H1 (cell line): ENCODE measurements around the gene FUBP3. TPM values are rescaled to one million over a fixed set of nuclear protein-coding genes. Genes with fewer than 3 reads are reported as not detected.
A peak's percentile ranks its signal among the peaks of the same experiment; 100 is the strongest.

Source experiments
- CEBPB ChIP-seq: IDR thresholded peaks from 2 replicates; pipeline ENCODE4 v1.6.1; 2012; ENCODE audit warnings: low read depth, low read length
- CHD1 ChIP-seq: IDR thresholded peaks from 2 replicates; pipeline ENCODE4 v1.6.1; 2012; ENCODE audit warnings: low read depth, low read length, improper control_type of control experiment
- CREB1 ChIP-seq: IDR thresholded peaks from 2 replicates; pipeline ENCODE4 v1.6.1; 2012; ENCODE audit warnings: inconsistent platforms
- EP300 ChIP-seq, 2 experiments: IDR thresholded peaks; 1 replicate in 1 of 2; 2 replicates in 1 of 2; pipeline ENCODE4 v1.6.1; 2011 to 2012; ENCODE audit warnings: low read depth in 2 of 2, low read length in 2 of 2, mild to moderate bottlenecking in 2 of 2, borderline replicate concordance in 1 of 2, inconsistent platforms in 1 of 2, moderate library complexity in 1 of 2
- FOSL1 ChIP-seq: IDR thresholded peaks from 2 replicates; pipeline ENCODE4 v1.6.1; 2011; ENCODE audit warnings: mild to moderate bottlenecking, low read depth, low read length, moderate library complexity; ENCODE audit not compliant: insufficient read depth
- GABPA ChIP-seq: IDR thresholded peaks from 2 replicates; pipeline ENCODE4 v1.6.1; 2011; ENCODE audit warnings: mild to moderate bottlenecking, low read length, moderate library complexity, borderline replicate concordance; ENCODE audit not compliant: insufficient read depth
- GTF2F1 ChIP-seq: IDR thresholded peaks from 2 replicates; pipeline ENCODE4 v1.6.1; 2012; ENCODE audit warnings: low read depth, low read length, improper control_type of control experiment, borderline replicate concordance
- JUND ChIP-seq: IDR thresholded peaks from 2 replicates; pipeline ENCODE4 v1.6.1; 2011; ENCODE audit warnings: mild to moderate bottlenecking, improper control_type of control experiment, low read length
- KDM1A ChIP-seq: fragments of 200-600, 300-600 bp; sonication (generic); IDR thresholded peaks from 2 replicates; pipeline ENCODE4 v1.7.1; 2016; ENCODE audit warnings: mild to moderate bottlenecking, low read length, borderline replicate concordance
- KDM4A ChIP-seq: IDR thresholded peaks from one replicate; pipeline ENCODE4 v1.7.1; 2012; ENCODE audit warnings: low read depth, mild to moderate bottlenecking, moderate library complexity, low read length, inconsistent platforms; ENCODE audit not compliant: severe bottlenecking
- NRF1 ChIP-seq: IDR thresholded peaks from 2 replicates; pipeline ENCODE4 v1.6.1; 2011; ENCODE audit warnings: mild to moderate bottlenecking, low read depth, low read length, improper control_type of control experiment
- SIX5 ChIP-seq: IDR thresholded peaks from 2 replicates; pipeline ENCODE4 v1.6.1; 2011; ENCODE audit warnings: mild to moderate bottlenecking, low read depth, low read length
- SP4 ChIP-seq: IDR thresholded peaks from 2 replicates; pipeline ENCODE4 v1.6.1; 2012; ENCODE audit warnings: low read length, inconsistent platforms
- TAF1 ChIP-seq: IDR thresholded peaks from 2 replicates; pipeline ENCODE4 v1.6.1; 2011; ENCODE audit warnings: mild to moderate bottlenecking, low read depth, low read length
- YY1 ChIP-seq: IDR thresholded peaks from 2 replicates; pipeline ENCODE4 v1.6.1; 2011; ENCODE audit warnings: low read depth, mild to moderate bottlenecking, low read length
- polyA plus RNA-seq, 7 experiments: library from polyadenylated mRNA; depleted of rRNA in 3 of 7; stranded (reverse) in 5 of 7; unstranded in 2 of 7; fragments of >200 nt in 5 of 7; fragments of 200-250 nt in 2 of 7; gene quantifications; 1 replicate in 5 of 7; 2 replicates in 1 of 7; 4 replicates in 1 of 7; pipeline versions ENCODE4 v1.2.1 to v1.2.3, GENCODE V29; 2011 to 2013; ENCODE audit warnings: missing spikeins in 2 of 7, mixed read lengths in 2 of 7
- total RNA-seq: library from RNA; stranded (reverse); fragmentation: NEBNext Ultra II Directional; extraction: Animal tissue kit (Norgen Biotek cat#: 25700); gene quantifications from 2 replicates; pipeline ENCODE4 v1.2.1, GENCODE V29; 2021
- TF ChIP-seq, protein P1 (sequence below), 3 experiments: IDR thresholded peaks; 1 replicate in 2 of 3; 2 replicates in 1 of 3; pipeline versions ENCODE4 v1.5.1 to v1.6.1; 2011; ENCODE audit warnings: low read length in 3 of 3, mild to moderate bottlenecking in 3 of 3, inconsistent platforms in 2 of 3, low read depth in 1 of 3, moderate library complexity in 1 of 3; ENCODE audit not compliant: insufficient read depth in 1 of 3; ENCODE audit errors: control extremely low read depth in 1 of 3

The FUBP3 gene
- total and polyA plus RNA-seq, 2 of the 8 experiments (the other 6 are each of a cell fraction or from before 2014, with no cell fraction given) = 23.7 to 76.4 TPM

DNA sequence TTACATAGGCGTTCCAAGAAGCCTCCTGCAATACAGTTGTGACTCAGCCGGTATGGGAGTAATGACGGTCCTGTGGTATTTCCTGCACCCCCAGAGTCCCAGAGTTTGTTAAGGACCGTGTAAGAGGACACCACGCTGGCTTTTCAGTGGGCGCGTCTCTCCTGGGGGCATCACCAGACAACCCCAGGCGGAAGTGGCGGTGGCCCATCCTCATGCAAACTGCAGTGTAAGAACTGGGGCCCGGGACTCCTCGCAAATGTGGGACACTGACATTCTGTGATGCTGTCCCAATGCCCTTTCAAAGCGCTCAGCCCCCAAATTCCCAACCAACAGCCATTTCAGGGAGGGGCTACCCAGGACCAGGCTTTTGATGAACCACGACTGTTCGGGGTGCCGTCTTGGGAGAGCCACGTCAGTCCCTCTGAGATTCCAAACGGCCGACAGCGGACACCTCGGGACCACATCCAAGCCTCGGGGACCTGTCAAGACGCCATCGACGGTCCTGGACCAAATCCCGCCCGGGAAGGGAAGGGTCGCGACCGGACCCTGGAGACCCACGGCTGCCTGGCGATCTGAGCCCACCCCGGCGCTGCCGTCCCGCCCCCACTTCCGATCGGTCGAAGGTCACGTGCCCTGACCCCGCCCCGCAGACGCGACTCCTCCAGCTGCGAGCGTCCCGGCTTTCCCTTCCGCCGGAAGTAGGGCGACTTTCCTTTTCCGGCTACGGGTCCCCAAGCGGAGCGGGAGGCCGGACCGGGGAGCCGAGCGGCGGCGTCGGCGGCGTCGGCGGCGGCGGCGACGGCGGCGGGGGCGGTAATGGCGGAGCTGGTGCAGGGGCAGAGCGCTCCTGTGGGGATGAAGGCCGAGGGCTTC, at the start of gene FUBP3 (continued):
- TF ChIP-seq SIX5 (no peak), TAF1 (peak; percentile 65; the same call in 1 of the 2 replicates), GABPA (peak; percentile 95), NRF1 (no peak), FOSL1 (no peak), JUND (no peak), YY1 (no peak), SP4 (no peak), CEBPB (no peak), GTF2F1 (no peak), KDM1A (no peak), CREB1 (peak; percentile 51; the same call in 1 of the 2 replicates), EP300 (IDR thresholded peaks at IDR 0.05; ENCODE audit: borderline replicate concordance in 1 of 2, low read depth in 2 of 2, low read length in 2 of 2) (peak in 1 of 2 experiments; percentile 50; a peak in 1 of 3 replicates), KDM4A (peak; percentile 72), CHD1 (no peak)
- TF ChIP-seq, protein P1, sequence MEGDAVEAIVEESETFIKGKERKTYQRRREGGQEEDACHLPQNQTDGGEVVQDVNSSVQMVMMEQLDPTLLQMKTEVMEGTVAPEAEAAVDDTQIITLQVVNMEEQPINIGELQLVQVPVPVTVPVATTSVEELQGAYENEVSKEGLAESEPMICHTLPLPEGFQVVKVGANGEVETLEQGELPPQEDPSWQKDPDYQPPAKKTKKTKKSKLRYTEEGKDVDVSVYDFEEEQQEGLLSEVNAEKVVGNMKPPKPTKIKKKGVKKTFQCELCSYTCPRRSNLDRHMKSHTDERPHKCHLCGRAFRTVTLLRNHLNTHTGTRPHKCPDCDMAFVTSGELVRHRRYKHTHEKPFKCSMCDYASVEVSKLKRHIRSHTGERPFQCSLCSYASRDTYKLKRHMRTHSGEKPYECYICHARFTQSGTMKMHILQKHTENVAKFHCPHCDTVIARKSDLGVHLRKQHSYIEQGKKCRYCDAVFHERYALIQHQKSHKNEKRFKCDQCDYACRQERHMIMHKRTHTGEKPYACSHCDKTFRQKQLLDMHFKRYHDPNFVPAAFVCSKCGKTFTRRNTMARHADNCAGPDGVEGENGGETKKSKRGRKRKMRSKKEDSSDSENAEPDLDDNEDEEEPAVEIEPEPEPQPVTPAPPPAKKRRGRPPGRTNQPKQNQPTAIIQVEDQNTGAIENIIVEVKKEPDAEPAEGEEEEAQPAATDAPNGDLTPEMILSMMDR (IDR thresholded peaks at IDR 0.05; ENCODE audit: control extremely low read depth in 1 of 3, insufficient read depth in 1 of 3, low read depth in 1 of 3, low read length in 3 of 3) = no peak
